ENCODE results near the gene RBP4.
"Not testable (repeated sequence)": the region's sequence is repeated elsewhere in the genome, so short reads cannot be mapped to it uniquely, and the experiment has no call there.

Gene RBP4

DNA sequence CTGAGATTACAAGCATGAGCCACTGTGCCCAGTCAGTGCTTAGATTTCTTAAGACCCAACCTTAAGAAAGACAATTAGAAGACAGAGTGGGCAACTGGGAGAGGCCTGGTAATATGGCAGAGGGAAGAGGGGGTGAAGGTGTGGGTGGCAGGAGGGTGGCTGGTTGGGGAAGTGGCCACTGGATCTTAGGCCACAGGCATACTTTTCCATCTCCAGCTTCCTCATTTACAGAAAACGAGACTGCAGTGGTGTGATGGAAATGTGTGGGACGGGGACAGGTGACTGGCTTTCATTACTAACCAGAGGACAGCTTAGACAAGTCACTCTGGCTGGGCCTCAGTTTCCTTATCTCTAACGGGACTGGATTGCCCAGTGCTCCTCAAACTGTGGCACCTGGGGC lies 35.6 kb downstream of the RBP4 start:
- DNase-seq = no peak

DNA sequence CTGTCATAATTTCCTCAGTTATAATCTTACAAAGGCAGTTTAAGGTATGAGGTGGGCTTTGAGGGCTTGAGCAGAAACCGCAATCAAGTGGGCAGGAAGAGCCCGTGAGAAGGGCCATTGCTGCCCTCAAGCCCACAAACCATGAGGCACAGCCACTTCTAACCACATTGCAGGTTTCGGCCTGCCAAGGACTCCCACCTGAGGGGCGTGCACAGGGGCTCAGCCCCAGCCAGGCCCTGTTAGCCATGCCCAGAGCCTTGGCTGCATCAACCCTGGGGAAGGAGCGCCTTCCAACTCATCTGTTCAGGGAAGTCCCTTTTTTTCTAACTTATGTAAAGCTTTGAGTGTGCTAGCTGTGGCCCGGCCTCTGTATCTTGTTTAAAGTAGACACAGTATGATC lies 40.5 kb downstream of the RBP4 start:
- DNase-seq = no peak

DNA sequence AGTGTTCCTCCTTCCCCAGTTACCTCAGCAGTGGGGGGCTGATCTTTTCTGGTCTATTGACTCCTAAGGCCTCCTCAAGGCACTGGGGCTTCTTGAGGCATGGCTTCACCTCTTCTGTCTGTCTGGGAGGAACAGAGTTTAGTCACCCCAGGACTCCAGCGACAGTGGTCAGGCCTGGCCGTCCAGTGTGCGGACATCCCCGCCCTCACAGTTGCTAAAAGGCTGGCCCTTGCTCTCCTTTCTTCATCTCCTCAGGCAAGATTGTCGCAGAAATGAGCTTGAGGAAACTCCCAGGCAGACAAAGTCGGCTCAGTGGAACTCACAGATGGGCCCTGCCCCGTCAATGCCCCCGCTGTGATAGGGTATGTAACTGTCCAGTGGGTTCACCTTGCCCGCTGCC lies 41.5 kb downstream of the RBP4 start:
- DNase-seq = no peak

DNA sequence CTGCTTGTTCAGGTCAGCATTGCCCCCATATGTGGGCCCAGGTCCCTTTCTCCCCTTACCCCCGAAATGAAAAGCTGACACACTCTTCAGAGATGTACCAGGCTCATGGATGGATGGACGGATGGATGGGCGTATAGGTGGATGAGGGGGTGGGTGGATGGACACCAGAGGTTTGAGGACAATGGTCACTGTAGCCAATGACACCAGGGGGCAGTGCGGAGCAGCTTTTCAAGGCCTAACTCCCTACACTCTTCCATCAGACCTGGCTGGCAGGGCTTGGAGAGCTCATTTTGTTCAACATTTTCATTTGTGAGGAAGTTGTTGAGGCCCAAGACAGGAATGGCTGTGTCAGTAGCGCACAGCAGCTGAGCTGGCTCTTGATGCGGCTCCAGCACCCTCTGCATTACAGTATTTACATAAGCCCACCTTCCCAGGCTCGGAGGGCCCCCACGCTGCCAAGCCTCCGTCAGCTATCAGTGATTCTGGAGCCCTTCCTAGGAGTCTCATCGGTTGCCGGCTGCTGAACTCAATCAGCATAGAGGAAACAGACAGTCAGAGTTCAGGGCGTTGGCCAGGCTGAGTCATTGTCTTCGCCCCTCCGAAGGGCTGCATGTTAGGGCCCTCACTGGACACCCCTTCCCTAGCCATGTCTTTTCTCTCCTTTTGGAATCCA lies 46.1 kb downstream of the RBP4 start:
- peak; percentile 21 to 47 for DNase-seq

DNA sequence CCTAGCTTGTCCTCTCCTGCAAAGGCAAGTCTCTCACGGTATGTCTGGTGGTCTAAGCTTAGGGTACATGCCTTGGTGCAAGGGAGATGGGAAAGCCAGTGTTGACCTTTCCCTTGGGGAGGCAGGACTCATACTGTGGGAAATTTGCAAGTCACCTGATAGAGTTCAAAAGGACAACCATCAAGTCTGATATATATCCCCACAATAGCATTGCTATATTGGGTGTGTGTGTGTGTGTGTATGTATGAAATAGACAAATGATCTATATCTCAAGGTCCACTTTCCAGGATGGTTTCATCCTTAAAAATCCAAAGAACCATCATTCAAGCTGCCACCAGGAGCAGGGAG lies 46.7 kb downstream of the RBP4 start:
- DNase-seq = no peak

DNA sequence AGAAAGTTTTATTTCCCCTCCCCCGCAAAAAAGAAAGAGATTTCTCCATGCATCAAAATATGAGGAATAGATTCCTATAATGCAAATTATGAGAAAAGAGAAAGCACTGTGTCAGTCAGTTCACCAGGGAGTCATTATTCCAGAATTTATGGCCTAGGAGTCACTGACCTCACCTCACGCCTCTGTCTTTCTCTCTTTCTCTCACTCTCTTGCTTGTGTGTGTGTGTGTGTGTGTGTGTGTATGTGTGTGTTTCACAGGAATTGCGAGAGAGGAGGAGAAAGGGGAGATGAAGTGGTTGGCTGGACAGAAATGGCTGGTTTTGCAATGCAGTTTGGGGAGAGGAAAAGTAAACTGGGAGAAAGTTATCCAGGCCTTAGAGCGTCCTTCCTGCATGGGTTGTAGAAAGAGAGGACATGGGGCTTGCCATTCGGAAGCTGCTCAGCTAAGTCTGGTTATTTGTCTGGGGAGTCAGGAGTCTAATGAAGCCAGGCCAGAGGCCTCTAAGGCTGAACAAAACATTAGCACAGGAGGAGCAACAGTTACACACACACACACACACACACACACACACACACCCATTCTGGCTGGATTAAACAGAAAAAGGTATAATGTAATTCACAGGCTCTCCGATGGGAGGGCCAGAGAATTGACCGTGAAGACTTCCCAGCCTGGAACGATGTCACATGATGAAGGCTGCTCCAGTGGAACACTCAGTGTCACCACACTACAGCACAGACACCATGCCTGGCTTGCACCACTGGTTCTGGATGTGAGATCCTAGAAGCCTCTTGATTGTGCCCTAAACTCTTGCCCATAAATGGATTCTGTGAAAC lies 47.3 kb downstream of the RBP4 start:
- DNase-seq = no peak

DNA sequence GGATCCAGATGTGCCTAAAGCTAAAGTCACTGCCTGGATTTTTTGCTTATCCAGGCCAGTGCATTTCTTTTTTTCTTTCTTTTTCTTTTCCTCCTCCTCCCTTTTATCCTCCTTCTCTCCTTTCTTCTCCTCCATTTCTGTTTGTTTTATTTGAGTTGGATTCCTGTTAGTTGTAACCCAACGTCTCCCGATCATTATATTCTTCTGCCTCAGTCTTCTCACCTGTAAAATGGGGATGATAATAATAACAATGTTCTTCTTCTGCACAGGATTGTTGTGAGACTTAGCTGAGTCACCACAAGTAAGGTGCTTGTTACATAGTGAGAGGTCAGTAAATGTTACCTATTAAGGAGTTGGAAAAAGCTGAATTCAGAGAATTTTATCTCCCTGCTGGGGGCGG lies 48.3 kb downstream of the RBP4 start:
- no peak for DNase-seq

DNA sequence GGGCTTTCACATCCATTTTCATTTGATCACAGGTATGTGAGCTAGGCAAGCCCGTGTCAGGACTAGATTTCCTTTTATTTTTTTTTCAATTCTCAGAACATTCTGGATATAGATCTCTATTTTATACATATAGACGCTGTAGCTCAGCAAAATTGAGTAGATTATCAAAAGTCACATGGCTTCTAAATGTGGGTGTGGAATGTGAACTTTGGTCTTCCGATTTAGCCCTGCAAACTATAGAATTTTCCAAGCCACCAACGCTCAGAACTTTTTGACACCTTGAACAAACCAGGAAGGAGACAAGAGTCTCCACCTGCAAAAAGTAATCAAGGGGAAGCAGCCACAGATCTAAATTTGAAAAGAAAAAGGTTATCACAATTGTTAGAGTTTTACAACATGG lies 50.4 kb downstream of the RBP4 start:
- no peak for DNase-seq

DNA sequence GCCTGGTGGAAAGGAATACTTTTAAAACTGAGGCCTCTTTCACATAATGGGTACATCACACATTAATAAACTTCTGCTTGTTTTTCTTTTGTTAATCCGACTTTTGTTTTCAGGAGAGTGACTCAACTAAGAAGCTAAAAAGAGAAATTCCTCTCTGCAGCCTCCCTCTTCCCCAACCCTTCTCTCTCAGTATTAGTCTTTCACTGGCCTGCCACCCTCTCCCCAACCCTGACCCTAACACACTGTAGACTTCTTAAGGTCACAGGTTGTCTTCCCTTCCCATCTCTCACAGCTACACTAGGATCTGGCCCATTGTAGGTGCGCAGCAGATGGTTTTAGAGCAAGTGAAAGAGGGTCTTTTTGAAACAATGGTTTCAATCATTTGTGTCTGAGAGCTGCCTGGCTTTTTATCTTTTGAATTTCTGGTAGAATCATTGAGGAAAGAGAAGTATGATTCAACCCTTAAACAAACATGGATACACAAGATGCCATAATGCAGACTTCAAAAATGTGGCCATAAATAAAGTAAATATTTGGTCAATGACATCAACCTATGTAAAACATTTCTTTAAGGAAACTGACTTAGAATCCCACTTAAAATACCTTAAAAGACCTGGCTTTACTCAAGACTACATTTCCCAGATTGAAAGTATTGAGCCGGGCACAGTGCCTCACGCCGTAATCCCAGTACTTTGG lies 52.5 kb downstream of the RBP4 start:
- DNase-seq = no peak

DNA sequence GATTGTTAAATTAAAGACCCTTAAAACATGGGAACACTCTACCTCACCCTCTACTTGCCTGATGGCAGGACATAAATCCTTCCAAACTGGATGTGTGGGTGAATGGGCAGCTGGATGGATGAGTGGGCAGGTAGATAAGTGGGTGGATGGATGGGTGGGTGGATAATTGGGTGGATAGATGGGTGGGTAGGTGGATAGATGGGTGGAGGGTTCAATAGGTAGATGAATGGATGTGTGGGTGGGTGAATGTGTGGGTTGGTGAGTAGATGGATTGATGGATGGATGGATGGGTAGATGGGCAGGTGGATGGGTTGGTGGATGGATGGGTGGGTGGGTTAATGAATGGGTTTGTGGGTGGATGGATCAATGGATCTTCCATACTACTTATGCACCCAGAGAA lies 53.5 kb downstream of the RBP4 start:
- no peak for DNase-seq

DNA sequence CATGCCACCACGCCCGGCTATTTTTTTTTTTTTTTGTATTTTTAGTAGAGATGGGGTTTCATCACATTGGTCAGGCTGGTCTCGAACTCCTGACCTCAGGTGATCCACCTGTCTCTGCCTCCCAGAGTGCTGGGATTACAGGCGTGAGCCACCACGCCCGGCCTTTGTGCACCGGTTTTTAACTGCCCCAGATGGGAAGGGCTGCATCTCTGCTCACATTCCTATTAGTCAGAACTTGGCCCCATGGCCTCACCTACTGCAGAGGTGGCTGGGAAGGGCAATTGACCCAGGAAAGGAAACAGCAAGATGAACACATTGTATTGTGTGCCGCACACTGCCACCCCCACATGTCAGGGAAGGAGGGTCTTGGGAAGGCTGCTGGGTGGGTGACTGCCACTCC lies 54.0 kb downstream of the RBP4 start:
- DNase-seq = not testable (repeated sequence)

DNA sequence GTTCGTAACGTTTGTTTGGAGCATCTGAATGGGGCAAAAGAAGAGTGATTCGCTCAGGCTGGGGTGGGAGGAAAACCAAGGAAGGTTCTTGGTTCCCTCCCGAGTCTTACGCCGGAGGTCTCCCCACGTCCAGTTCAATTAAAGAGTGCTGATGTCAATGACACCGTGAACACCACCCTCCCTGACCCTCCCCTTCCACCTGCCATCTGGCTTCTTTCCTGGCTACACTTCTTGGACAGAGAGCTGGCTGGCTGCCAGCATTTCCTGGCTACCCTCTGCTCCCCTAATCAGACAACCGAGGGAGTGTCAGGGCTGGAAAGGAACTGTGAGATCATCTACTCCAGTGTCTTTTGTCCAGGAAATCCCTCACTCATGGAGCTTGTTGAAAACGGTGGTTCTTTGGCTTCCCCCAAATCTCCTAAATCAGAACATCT lies 58.7 kb downstream of the RBP4 start:
- DNase-seq = no peak

All from NCI-H1930 (cell line).